Neural progenitor cell (in vitro differentiated cells): Measurements from ENCODE around the gene VSTM4.

Experiments used
- EZH2 ChIP-seq: fragments of 200-600 bp; sonication (generic); IDR thresholded peaks from 2 replicates; pipeline ENCODE4 v1.6.1; 2017; ENCODE audit warnings: antibody characterized with exemption, mild to moderate bottlenecking, moderate library complexity
- EZH2phosphoT487 ChIP-seq: fragments of 200-600 bp; sonication (generic); IDR thresholded peaks from 2 replicates; pipeline ENCODE4 v1.6.1; 2017; ENCODE audit warnings: antibody characterized with exemption
- TF ChIP-seq, protein P1 (sequence below): fragments of 200-600 bp; sonication (generic); IDR thresholded peaks from 2 replicates; pipeline ENCODE4 v1.5.1; 2017; ENCODE audit warnings: antibody characterized with exemption, mild to moderate bottlenecking

GRCh38 chr10:49118430-49119074 is 3.2 kb upstream of the VSTM4 start:
- TF ChIP-seq, protein P1, sequence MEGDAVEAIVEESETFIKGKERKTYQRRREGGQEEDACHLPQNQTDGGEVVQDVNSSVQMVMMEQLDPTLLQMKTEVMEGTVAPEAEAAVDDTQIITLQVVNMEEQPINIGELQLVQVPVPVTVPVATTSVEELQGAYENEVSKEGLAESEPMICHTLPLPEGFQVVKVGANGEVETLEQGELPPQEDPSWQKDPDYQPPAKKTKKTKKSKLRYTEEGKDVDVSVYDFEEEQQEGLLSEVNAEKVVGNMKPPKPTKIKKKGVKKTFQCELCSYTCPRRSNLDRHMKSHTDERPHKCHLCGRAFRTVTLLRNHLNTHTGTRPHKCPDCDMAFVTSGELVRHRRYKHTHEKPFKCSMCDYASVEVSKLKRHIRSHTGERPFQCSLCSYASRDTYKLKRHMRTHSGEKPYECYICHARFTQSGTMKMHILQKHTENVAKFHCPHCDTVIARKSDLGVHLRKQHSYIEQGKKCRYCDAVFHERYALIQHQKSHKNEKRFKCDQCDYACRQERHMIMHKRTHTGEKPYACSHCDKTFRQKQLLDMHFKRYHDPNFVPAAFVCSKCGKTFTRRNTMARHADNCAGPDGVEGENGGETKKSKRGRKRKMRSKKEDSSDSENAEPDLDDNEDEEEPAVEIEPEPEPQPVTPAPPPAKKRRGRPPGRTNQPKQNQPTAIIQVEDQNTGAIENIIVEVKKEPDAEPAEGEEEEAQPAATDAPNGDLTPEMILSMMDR, result no peak
- TF ChIP-seq EZH2, result no peak
- TF ChIP-seq EZH2phosphoT487, result no peak
